TTC549 (cell line): ENCODE data around the gene HSF4.
"Not testable (repeated sequence)": the region's sequence is repeated elsewhere in the genome, so short reads cannot be mapped to it uniquely, and the experiment has no call there.

Experiments
- FAIRE-seq: peaks from 2 replicates; lab custom pipeline; 2012; peaks lifted over from hg19 to GRCh38; lab: Jason Lieb, UNC

HSF4 gene, protein sequence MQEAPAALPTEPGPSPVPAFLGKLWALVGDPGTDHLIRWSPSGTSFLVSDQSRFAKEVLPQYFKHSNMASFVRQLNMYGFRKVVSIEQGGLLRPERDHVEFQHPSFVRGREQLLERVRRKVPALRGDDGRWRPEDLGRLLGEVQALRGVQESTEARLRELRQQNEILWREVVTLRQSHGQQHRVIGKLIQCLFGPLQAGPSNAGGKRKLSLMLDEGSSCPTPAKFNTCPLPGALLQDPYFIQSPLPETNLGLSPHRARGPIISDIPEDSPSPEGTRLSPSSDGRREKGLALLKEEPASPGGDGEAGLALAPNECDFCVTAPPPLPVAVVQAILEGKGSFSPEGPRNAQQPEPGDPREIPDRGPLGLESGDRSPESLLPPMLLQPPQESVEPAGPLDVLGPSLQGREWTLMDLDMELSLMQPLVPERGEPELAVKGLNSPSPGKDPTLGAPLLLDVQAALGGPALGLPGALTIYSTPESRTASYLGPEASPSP

DNA sequence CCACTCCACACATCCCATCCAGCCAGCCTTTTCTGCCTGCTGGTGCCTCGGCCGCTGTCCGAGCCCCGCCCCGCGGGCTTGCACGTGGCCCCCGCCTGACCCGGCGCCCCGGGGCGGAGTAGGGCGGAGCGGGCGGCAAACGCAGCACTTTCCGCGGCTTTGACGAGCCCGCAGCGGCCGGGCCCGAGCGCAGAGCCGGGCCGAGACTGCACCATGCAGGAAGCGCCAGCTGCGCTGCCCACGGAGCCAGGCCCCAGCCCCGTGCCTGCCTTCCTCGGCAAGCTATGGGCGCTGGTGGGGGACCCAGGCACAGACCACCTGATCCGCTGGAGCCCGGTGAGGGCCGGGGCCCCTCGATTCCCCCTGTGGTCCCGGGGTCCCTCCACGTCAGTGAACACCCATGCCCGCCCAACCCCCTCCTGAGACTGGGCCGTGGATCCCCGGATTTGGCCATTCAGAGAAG lies at the start of gene HSF4:
Gene HSF4, plus strand, starts transcription at position 147 of the 463 bp plus-strand sequence. Its CDS starts 67 bp downstream, at position 214.
- no peak for FAIRE-seq

DNA sequence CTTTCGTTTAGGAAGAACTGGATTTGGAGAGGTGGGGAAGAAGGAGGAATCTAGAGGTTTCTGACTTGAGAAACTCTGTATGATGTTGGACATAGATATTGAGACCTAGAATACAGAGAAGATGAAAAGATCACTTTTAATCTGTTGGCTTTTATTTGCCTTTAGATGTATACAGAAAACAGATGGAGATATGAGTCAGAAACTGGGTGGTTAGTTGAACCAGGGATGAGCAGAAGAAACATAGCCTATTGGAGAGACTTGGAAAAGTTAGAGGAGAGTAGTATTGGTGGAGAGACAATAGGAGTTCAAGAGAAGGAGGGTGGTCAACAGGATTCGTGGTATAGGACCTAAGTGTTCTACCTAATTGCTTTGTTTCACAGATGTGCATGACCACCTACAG lies 49.8 kb upstream of the HSF4 start:
- no peak for FAIRE-seq

DNA sequence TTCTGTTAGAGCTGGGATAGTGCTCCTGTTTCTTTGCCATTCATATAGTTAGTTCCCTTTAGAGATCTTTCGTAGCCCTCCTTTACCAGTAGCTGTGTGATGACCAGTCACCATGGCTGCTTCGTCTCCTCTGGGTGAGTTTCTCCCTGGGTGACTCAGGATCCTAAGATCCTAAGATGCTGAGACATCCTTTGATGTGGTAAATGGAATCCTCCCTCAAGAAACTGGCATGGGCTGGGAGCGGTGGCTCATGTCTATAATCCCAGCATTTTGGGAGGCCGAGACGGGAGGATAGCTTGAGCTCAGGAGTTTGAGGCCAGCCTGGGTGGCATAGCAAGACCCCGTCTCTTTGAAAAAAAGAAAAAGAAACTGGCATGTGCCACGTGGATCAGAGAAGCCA lies 48.9 kb upstream of the HSF4 start:
- FAIRE-seq = no peak

DNA sequence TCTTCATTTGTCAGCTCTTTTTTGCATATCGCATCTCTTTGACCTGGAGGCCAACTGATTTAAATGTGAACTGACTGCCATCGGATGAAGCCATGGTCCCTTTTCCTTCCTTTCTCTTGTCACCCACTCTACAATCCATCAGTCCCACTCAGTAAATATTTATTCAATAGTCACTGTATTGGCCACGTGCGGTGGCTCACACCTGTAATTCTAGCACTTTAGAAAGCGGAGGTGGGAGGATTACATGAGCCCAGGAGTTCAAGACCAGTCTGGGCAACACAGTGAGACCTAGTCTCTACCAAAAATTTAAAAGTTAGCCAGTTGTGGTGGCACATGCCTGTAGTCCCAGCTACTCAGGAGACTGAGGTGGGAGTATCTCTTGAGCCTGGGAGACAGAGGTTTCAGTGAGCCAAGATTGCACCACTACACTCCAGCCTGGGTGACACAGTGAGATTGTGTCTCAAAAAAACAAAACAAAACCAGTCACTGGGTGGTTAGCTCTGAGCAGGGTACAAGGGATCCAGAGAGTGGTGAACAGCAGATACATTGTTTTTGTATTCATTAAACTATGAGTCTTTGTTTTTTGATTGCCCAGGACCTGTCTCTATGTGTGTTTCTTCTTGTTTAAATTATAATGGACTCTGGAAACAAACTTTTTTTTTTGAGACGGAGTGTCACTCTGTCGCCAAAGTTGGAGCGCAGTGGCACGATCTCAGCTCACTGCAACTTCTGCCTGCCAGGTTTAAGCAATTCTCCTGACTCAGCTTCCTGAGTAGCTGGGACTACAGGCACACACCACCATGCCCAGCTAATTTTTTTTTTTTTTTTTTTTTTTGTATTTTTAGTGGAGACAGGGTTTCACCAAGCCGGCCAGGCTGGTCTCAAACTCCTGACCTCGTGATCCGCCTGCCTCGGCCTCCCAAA lies 47.9 kb upstream of the HSF4 start:
- no peak for FAIRE-seq

DNA sequence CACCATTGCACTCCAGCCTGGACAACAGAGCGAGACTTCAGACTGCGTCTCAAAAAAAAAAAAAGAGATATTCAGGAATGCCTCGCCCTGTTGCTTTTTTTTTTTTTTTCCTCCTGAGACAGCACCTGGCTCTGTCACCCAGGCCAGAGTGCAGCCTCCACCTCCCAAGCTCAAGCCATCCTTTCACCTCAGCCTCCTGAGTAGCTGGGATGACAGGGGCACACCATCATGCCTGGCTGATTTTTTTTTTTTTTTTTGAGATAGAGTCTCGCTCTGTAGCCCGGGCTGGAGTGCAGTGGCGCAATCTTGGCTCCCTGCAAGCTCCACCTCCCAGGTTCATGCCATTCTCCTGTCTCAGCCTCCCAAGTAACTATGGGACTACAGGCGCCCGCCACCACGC lies 46.8 kb upstream of the HSF4 start:
- no peak for FAIRE-seq

DNA sequence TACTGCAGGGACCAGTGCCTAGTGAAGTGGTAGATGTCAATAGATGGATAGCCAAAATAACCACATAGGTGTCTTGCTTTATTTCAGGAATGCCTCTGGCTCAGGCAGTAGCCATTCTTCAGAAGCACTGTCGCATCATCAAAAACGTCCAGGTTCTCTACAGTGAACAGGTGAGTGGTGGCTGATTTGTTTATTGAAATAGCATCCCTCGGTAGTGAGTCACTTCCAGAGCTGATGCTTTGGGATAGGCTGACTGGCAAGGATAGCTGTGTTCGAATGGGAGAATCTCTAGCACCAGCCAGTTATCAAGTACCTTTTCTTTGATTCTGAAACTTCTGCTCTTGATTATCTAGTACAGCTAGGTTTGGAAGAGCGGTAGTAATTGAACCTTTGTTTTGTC lies 44.5 kb upstream of the HSF4 start:
- no peak for FAIRE-seq

DNA sequence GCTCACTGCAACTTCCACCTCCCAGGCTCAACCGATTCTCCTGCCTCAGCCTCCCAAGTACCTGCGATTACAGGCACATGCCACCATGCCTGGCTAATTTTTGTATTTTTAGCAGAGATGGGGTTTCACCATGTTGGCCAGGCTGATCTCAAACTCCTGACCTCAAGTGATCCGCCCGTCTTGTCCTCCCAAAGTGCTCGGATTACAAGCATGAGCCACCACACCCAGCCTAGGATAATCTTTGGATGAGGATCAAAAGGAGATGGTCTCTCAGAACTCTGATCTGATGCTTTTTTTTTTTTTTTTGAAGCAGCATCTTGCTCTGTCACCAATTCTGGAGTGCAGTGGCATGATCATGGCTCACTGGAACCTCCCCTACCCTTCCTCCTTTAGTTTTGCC lies 41.7 kb upstream of the HSF4 start:
- FAIRE-seq = not testable (repeated sequence)

DNA sequence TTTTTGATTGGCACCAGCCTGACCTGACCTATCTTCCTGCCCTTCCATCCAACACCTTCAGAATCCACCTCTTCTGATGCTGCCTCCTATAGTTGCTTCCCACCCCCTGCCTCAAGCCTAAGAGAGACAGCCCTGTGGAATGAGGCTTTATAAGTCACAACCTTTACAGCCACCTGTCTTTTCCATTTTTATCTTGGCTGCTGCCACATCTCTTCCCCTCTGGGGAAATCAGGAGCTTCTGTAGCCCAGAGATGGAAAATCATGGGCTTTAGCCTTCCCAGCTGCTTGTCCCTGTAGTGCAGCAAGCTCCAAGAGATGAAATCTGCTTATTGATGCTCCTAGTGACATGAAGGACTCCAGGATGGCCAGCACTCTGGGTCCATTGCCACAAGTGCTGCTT lies 36.1 kb upstream of the HSF4 start:
- no peak for FAIRE-seq

DNA sequence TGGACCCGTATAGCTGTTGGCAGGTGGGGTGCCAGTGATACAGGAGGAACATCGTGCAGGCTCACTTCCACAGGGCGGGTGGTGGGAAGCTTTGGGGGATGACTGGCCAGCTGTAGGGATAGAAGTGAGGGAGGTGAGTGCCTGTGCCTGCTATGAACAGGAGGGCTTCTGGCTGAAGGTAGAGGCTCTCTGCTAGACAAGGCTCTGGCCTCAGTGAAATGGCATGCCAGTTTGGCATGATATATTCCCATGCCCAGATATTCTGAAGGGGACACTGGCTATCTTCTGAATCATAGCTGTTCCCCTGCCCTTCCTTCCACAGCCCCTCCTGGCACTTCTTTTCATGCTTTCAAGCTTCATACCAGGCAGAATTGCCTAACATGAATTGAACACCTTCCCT lies 35.7 kb upstream of the HSF4 start:
- no peak for FAIRE-seq

DNA sequence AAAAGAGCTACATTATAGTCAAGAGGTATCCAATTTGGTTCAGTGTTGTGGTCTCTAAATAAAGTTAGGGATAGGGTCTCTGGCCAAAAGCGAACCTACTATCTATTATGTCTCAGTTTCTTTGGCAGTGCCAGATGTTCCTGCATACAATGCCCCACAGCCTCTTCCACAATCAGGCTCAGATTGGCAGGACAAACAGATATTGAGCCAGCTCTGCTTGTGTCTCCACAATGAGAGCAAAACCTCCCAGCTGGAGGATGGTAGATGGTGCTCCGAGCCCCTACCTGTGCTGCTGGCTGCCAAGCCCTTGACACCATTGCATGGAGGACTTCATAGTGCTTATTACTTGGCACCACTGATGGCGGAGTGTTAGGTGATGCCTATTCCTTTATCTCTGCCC lies 35.1 kb upstream of the HSF4 start:
- no peak for FAIRE-seq

DNA sequence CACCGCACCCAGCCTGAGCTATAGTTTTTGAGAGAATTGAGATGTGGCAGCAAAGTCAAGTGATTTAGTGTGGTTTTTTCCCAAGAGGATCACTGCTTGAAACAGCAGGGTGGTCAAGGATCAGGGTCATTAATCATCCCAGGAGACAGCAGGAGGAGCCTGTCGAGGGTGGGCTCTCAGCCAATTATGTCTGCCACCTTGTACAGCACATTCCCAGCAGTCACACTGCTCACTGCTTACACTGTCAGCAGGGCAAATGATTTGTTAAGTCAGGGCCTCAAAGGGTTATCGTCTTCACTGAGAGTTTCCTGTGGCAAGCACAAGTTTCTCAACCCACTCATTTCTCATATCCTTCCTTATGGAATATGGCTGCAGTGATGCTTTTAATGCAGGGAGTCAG lies 26.9 kb upstream of the HSF4 start:
- FAIRE-seq = no peak

DNA sequence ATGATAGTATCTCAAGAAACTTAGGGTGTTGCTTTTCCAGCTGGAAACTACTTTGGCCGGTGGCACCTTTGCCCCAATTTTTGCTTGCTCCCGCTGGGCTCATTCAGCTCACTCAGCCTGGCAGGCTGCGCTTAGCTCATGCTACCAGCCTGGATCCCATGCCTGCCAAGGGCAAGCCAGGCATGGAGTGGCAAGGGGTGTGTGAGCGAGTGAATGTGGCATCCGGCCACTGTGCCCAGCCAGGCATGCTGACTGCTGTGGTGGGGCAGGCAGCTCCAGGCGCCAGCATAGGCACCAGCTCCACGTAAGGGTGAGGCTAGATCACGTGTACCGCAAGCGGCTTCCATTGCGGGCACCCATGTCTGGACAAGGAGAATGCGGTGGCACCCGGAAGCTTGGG lies 23.2 kb upstream of the HSF4 start:
- no peak for FAIRE-seq

DNA sequence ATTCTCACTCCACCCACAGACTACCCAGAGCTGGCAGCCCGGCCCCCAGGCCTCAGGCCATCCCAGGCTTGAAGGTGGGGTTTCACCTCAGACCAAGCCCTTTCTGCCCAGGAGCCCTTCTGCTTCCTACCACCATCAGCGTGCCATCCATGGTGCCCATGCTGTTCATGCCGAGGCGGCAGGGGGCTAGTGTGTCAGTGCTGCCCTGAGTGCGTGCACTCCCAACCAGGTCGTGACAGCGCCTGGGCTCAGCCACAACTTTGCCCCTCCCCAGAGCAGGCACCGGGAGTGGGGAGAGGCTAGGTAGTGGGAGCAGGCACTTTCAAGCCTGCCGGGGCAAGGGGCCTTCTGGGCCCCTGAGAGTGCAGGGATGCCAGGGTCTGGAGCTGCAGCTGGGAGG lies 22.2 kb upstream of the HSF4 start:
- FAIRE-seq = no peak

DNA sequence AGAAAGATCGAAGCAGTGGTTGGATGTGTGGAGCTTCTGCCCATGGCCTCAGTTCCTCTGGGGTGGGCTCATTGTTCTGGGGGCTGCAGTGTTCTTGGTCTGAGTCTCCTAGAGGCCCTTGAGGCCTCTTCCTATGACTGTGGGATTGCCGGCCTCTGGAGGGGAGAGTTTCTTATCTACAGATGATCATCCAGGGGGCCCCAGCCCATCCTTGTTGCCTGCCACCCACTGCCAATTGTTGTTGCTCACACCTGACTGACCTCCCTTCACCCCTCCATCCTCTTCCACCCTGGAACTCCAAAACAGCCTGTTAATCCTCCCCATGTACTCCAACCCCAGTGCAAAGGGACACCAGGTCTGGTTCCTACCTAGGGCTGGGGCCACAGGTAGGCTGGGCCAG lies 19.6 kb upstream of the HSF4 start:
- no peak for FAIRE-seq

DNA sequence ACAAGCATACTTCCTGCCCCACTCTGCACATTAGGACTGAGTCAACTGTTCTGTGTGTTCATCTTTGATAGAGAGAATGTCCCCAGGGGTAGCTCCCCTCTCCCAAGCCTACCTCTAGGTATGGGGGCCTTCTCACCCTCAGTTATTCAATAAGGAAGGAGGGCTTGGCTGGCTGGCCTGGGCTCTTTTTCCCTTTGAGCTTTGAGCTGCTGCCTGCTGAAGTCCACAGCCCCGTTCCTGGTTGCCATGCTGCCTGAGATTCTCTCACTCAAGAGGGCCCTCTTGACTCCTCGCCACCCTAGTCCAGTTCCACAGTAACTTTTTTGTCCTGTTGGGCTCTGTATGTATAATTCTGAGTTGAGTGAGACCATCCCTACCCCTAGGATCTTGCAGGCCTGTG lies 18.8 kb upstream of the HSF4 start:
- no peak for FAIRE-seq

DNA sequence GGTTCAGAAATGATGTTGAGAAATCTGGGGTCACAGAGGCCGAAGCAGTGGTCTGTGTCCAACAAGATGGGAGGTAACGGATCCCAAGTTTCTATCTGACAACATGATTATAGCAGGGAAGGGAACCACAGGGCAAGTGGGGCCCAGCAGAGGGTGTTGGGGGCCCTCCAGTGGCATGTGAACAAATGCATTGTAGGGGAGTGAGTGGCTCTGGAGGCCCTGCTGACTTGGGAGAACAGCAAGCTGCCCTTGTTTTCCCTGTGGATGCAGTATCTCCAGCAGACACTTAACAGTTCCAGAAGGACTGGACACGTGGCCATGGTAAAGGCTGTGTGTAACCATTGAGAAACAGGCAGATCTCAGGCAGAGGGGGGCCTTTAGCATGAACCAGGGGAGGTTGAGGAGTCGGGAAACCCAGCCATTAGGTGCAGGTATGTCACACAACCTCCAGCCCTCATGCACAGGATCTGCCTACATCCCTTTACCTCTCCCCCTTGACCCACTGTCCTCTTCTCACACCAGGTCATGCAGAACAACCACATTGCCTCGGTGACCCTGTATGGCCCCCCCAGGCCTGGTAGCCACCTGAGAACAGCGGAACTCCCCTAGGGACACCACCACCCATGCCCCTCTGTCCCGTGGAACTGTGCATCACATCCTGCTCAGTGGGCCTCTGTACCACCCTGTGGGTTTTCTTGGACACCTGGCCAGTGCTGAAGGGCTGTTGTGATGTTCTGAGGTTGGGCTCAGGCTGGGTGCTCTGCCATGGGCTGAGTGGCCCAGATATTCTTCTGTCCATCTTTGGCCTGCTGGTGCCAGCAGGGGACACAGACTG lies 17.8 kb upstream of the HSF4 start:
- FAIRE-seq = no peak

DNA sequence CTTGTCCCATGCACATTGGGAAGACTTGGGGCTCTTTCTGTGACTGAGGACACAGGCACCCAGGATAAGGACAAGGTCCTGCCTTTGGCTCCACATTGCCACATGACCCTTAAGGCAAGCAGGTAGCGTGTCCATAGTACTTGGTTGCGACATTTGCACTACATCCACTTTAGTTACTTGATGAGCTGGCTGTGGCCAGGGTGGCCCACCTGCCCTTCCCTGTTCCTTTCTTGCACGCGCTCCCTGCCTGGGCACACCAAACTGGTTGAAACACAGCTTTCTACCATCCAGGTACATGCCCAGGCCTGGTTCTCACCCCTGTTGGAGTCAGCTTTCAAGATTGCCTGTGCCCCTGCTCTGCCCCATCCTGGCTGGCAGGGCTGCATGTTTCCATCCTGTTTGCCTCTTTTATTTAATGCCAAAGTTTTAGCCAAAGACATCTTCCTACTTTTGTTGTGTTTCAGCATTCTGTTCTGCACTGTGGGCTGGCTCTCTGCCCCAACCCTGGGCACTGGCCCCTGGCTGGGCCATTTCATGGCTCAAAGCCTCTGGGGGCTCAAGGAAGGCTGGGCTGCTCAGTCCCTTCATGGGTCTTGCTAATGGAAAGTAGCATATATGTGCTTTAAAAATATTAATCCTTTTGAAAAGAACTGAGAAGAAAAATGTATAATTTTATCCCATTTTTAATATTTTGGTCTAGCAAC lies 17.0 kb upstream of the HSF4 start:
- no peak for FAIRE-seq

DNA sequence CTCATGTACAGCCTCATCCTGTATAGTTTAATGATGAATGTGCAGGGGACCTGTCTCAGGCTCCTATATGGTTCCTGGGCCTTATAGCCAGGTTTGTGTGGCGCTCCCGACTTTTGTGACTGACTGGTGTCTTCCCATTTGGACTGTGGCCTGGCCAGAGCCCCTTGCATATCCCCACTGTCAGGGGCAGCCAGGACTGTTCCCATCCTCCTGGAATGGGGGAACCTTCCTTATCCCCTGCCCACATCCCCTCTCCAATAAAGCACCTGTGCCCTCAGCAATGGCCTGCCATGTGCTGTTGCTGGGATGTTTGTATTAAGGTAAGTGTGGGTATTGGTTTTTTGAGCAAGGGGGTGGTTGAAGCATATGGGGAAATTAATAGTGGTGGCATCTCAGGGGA lies 16.3 kb upstream of the HSF4 start:
- FAIRE-seq = no peak

DNA sequence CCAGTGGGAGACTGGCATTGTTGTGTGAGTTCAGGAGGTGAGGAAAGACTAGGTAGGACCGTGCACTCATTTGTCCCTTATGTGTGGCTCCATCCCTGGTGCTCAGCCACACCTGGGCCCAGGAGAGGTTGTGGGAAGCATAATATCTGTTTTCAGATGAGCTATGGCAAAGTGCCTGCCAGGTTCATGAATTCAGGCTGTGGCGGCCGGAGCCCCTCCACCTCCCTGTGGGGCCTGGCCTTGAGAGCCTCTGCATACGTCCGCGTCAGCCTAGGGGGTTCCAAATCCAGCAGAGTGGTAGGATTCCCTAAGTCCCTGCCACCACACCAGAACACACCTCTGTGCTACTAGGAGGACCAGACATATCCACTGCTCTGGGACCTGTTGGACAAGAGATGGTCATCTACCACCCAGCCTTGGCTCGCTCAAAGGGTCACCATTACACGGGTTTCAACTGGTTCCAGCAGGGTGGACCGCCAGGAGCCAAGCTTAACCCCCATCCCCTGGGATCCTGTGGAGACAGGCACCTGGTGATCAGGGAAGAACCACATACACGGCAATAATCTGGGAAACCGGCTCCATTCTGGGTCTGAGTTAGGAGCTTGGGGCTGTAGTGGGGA lies 15.8 kb upstream of the HSF4 start:
- no peak for FAIRE-seq

DNA sequence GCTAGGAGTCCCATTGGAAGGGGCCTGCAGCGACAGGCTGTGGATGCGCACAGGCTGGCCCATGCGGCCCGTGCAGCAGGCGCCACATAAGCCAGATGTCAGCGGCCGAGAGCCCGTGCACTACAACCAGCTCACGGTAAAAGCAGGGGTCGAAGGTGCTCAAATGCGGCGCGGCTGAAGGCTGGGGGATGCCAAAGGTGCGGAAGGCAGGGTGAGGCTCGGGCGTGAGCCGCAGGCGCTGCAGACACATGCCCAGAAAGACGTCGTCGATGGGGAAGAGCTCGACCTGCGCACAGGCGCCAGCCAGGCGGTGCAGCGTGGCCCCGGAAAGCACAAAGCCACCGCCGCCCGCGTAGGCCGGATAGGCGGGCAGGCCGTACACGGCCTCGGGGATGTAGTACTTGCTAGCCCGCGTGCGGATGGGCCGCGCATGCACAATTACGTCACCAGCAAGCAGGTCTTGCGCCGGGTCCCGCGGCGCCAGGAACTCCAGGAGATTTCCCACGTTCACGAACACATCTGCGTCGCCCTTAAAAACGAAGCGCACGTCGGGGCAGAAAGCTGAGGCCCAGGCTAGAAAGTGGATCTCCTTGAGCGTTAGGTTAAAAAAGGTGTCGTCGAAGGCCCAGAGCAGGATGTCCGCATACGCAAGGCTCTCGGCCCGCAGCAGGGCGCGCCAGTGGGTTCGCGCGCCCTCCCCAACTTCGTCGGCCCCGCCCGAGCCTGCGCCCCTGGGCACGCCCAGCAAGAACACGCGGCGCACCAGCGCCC lies 15.1 kb upstream of the HSF4 start:
- no peak for FAIRE-seq
